ENCODE data around the gene SCN5A.

SCN5A gene

DNA sequence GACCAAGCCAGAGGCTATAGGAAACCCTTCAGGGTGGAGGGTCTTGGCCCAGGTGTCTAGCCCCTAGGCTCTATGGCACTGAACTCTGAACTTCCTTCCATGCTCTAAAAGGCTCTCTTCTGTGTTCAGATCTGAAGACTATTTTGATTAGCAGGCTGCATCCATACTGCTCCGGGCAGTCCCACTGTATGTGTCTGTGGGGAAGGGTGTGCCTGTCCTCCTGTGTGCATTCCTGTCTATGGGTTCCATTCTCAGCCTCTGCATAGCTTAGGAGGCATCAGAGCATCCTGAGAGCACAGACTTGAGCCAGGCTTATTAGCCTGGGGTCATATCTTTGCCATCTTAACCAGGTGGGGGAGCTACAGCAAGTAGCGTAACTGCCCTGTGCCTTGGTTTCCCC, 115.3 kb downstream of the SCN5A start:
- no peak for DNase-seq

DNA sequence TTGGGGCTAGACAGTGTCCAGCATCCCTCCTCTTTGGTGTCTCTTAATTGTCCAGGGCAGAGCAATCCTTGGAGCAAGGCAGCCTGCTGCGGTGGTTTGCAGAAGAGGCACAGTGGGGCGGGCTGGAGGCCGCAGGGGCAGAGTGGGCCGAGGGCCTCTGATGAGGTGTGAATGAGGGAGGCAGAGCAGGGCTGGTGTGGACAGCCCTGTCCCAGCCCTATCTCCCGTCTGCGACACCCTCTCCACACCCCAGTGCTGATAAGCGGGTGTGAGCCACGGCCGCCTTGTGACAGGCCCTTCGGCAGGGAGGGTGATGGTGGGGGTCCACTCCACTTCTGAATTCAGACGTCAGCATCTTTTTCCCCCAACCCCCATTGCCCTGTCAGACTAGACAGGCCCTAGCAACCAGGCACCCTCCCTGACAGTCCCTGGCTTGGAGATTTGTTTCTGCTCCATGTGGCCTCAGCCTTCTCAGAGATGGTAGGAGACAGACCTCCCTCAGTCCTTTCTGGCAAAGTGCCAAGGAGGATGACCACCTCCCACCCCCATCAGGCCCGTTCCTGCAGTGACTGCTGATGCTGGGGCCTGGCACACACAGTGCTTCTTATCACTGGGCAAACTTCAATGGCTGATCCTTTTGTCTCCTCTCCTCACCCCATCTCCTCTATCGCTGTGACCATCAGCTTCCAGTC, 116.1 kb downstream of the SCN5A start:
- DNase-seq = no peak

DNA sequence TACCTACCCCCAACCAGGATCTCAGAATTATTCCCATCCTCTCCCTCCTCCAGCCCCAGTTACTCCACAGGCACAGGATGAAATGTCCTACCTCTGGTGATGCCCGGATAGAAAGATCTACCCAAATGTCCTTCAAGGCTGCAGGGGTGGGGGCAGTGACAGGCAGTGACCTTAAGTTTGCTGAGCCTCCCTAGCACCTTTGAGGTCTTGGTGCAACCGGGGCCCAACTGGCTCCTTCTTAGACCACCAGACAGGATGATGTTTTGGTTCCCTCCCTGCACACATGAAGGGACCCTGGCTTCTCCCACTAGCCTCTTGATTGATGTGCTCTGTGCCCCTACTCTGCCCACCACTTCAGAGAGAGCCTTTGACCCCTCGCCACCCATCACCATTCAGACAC, 117.0 kb downstream of the SCN5A start:
- no peak for DNase-seq

DNA sequence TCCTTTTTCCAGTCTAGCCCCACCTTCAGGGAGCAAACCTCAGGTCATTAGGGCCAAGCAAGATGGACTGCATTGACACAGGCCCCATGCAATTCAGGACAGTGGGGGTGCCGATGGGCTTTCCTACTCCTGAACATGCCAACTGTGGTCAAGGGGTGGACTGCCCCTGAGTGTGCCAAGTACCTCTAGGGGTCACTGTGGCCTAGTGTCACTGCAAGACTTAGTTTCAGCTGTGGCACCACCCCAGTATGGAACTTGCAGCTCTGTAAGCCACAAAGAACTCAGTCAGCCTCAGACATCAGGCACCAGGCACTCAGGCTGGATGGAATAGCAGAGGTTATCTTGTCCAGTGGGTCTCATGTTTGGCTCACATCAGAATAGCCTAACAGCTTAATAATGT, 121.0 kb downstream of the SCN5A start:
- DNase-seq = no peak

DNA sequence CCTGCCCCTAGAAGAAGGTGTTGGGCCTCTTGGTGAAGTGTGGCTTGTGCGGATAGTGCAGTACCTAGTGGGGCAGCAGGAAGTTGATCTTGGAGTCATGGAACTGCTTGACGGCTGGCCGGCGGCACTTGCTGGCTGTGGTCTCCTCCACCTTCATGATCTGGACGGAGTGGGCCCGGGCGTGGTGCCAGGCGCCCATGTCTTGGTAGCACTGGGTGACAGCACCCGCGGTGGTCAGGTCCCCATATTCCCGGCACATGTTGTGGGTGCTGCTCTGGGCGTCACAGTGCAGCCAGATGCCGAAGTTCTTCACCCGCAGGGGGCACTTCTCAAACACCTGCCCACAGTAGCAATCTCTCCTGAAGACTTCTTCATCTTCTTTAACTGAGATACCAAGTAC, 122.7 kb downstream of the SCN5A start:
- no peak for DNase-seq

DNA sequence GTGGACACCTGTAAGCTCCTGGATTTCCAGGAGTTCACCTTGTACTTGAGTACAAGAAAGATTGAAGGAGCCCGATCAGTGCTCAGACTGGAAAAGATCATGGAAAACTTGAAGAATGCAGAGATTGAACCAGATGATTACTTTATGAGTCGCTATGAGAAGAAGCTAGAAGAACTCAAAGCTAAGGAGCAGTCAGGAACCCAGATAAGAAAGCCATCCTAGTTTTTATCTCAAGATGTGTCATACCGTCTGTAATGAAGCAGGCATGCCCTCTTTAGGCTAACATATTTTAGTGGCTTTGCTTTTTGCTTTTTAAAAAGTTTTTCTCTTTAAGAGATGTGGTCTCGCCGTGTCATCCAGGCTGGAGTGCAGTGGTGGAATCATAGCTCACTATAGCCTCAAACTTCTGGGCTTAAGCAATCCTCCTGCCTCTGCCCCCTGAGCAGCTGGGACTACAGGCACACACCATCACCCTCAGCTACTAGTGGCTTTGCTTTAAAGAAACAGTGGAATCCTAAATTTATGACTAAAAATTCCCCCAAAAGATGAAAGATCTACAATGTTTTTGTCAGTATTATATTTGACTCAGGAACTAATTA, 125.2 kb downstream of the SCN5A start:
- no peak for DNase-seq

DNA sequence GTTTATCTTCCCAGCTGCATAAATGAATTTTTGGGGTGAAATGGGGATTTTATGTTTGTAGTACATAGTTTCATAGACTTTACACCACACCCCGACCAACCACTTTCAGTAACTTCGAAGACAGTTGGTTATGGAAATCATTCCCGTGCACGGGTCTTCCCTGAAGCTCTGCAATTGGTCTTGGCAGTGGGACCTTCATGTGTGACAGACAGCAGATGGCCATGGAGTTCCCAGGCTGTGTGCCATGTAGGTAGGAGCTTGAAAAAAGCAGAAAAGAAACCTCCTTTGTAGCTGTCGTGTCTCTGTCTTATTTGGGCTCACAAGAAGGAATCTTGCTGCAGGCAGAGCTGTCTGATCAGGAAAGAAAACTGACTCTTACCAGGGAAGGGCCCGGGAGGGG, 127.5 kb downstream of the SCN5A start:
- no peak for DNase-seq

DNA sequence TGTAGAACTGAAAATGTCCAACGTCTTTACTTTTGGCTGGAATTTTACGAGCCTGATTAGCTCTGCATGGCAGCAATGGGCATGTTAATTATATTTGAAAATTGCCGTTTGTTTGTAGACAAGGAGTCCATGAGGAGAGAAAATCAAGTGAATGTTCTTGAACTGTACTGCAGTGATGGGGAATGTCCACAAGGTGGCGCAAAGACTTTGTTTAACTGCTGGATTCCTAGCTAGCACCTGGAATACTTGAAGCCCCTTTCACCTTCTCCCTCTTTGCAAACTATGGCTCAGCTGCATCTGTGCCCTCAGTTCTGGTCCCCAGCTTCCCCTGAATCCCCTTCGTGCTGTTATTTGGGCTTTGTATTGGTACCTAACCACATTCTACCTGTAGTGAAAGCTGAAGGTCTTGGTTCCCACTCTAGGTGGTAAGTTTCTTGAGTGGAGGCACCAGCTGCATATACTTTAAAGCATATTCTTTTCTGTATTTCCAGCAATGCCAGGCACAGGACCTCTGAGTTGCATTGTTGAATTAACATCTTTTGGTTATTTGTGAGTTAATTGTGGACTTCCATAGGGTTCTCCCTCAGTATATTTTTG, 128.0 kb downstream of the SCN5A start:
- DNase-seq = peak; percentile 57

DNA sequence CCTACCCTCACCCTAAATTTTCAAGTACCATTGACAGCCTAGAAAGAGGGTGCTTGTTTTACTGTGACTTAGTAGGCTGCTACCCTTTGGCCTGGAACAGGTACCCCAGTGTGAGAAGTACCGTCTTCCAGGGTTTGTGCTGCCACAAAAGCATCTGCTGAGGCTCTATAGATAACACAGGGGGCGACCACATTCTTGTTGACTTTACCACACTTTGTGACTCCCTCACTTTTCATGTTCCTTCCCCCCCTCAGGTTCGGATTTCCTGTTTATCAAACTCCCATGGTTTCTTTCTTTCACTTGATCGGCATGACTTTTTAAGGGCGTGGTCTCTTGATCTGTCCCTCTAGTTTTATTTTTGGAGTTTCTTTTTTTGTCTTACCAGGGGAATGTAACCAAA, 129.8 kb downstream of the SCN5A start:
- no peak for DNase-seq

DNA sequence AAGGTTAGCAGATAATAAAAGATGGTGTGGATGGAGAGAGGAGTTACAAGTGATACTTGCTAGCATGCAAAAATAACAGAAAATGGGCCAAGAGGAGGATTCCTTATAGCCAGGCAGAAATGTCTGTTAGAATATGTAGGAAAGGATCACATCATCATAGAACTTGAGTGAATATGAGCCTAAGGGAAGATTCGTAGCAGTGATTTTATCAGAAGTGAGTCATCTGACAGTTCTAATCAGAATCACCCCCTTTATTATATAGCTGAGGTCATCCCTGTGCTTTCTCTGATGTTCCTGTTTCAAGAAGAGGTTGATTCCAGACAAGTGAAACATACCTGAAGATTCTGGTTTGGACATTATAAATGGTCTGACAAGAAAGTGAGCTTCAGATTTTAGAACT, 130.5 kb downstream of the SCN5A start:
- no peak for DNase-seq

DNA sequence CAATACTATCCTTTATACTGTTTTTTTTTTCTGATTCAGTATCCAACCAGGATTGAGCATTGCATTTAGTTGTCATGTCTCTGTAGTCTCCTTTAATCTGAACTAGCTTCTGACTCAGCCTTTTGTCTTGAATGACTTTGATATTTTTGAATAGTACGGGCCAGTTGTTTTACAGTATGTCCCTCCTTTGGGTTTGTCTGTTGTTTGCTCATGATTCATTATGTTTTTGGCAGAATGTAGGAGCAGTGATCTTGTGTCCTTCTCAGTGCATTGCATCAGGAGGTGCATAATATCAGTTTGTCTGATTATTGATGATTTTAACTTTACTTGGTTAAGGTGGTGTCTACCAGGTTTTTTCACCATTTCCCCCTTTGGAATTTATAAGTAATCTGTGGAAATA, 132.8 kb downstream of the SCN5A start:
- DNase-seq = no peak

DNA sequence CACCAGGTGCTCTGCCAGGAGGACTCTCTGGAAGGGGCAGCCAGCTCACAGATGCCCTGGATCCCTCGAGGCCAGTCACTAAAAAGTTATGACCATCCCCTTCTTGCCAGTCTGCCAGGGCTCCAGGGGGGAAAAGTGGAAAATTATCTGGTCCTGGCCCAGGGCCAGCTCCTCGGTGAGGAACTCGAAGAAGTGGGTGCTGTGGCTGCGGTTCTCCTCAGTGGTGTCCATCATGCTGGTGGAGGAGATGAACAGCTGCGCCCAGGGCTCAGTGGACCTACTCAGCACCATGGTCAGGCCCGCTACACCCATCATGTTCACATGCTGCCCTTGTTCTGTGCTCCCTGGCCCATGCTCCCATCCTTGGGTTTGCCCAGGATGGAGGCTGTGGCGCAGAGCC, 134.1 kb downstream of the SCN5A start:
- no peak for DNase-seq

DNA sequence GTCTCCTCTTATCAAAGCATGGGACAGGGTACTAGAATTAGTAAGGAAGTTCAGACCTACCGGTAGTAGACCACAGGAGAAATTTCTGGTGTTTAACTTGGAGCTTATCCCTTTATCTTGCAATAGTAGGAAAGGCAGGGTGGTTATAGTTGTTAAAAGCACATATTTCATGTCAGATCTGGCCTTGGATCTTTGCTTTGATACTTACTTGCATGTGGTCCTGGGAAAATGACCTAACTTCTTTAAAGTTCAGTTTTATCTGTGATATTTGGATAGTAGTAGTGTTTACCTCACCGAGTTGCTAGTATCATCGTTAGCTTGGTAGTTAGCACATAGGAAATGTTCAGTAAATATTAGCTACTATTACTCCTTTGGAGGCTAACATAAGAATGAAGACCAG, 137.9 kb downstream of the SCN5A start:
- DNase-seq = no peak

DNA sequence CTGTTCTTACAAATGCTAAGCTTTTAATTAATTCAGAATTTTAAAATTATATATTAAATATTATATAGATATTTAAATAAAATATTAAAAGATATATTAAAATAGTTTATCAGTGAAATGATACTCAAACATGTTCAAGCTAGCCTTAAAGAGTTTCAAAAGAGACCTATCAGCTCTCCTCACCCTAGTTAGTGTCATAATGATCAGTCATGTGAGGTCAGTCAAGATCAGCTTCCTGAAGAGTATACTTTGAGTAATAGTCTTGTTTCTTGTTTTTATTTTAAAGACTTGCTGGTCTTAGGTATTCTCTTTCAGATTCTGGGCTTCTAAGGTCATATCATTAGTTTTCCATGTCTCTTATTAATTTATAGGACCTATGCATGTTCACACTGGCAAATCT, 138.9 kb downstream of the SCN5A start:
- no peak for DNase-seq

DNA sequence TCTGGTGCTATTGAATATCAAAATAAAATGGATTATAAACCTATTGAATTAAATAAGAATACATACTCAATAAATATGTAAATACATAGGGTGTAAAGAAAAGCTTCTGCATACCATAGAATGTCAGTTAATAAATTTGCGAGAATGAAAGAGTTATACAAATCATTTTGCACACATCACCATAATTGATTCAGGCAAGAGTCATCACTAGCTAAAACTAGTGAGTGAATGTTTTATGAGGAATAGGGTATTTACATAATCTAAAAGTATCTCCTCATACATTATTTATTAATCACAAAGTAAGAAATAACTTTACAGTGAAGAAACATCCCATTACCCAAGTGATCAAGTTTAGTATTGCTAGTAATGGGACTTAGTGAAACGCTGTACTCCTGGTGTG, 139.8 kb downstream of the SCN5A start:
- DNase-seq = no peak

DNA sequence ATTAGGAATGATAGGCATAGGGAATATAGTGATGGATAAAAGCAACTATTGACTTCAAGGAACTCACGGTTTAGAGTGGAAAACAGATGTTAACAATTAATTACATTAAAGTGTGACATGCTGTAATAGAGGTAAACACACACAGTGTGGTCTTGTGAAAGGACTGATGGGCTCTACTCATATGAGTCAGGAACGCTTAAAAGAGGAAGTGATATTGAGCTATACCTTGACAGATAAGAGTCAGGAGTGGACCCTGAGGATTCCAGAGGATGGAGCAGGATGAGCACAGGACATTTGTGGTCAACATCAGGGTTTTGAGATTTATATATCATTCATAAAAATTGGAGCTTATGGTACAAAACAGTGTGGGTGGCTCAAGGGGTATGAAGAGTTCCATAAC, 142.4 kb downstream of the SCN5A start:
- no peak for DNase-seq

DNA sequence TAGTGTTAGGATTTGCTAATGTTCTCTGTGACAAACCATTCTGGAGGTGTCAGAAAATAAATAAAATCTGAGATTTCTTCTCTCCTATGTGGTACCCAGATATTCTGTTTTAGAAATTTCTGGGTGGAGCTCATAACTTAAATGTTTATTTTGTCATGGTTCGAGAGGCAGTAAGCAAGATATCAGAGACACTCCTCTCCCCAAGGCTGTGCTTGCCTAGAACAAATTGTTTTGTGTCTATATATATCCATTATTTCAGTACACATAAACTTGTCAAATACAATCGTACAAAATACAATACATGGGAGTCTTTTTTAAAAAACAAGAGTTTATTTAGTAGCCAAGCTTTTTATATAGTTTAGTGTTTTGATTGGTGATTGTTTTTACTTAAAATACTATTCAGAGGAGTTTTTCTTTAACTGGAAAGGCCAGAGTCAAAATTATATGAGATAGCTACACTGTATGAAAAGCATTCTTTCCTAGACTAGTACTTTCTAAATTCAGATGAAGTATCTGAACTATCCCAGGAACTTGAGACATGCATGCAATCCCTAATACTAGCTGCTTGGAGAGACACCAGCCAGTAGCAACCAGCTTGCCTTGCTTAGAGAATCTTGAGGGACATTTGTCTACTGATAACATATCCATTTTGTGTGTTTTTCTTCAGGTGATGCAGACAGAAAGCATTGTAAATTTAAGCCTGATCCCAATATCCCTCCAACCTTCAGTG, 148.6 kb downstream of the SCN5A start:
- no peak for DNase-seq

Measured in kidney glomerular epithelial cell (primary cell).